ENCODE measurements around the gene CXCL1.
A peak's percentile ranks its signal among the peaks of the same experiment; 100 is the strongest.

CXCL1 gene

GRCh38 chr4:73852771-73853170, 16.4 kb upstream of the CXCL1 start:
- no peak for DNase-seq

- DNase-seq: no peak
These were observed 15.9 kb upstream of the CXCL1 start, which contains the start of gene PF4V1 for GRCh38 chr4:73853246-73853704. Gene PF4V1 (plus strand): TSS chr4:73853296. CDS start chr4:73853363, 67 bp downstream.

- DNase-seq: no peak
These were observed 15.3 kb upstream of the CXCL1 start for GRCh38 chr4:73853718-73854473.

GRCh38 chr4:73855406-73855805, 13.8 kb upstream of the CXCL1 start:
- DNase-seq: no peak

GRCh38 chr4:73856518-73856917, 12.7 kb upstream of the CXCL1 start:
- no peak for DNase-seq

GRCh38 chr4:73859614-73860088, 9.5 kb upstream of the CXCL1 start:
- DNase-seq: no peak

GRCh38 chr4:73860181-73860580, 9.0 kb upstream of the CXCL1 start:
- no peak for DNase-seq

GRCh38 chr4:73860917-73861316, 8.3 kb upstream of the CXCL1 start:
- no peak for DNase-seq

- DNase-seq: no peak
These were observed 6.9 kb upstream of the CXCL1 start for GRCh38 chr4:73862322-73862721.

GRCh38 chr4:73864365-73864764, 4.8 kb upstream of the CXCL1 start:
- DNase-seq: peak in 1 of 5 experiments; percentile 5

GRCh38 chr4:73864961-73865360, 4.2 kb upstream of the CXCL1 start:
- no peak for DNase-seq

- no peak for DNase-seq
These were observed 3.6 kb upstream of the CXCL1 start for GRCh38 chr4:73865431-73866096.

GRCh38 chr4:73866246-73866645, 2.9 kb upstream of the CXCL1 start:
- DNase-seq: no peak

GRCh38 chr4:73867783-73868182, 1.4 kb upstream of the CXCL1 start:
- DNase-seq: peak in 1 of 5 experiments; percentile 24

- DNase-seq: no peak
These were observed 725 bp upstream of the CXCL1 start for GRCh38 chr4:73868206-73869129.

- no peak for DNase-seq
These were observed 1.1 kb downstream of the CXCL1 start for GRCh38 chr4:73870260-73870659.

- DNase-seq: no peak
These were observed 1.6 kb downstream of the CXCL1 start for GRCh38 chr4:73870768-73871167.

GRCh38 chr4:73871511-73872310, 2.5 kb downstream of the CXCL1 start:
- DNase-seq: no peak

GRCh38 chr4:73872316-73873108, 3.3 kb downstream of the CXCL1 start:
- no peak for DNase-seq

- DNase-seq: no peak
These were observed 5.2 kb downstream of the CXCL1 start for GRCh38 chr4:73874386-73874785.

- DNase-seq: no peak
These were observed 6.2 kb downstream of the CXCL1 start for GRCh38 chr4:73875401-73875800.

Data from T-helper 2 cell (primary cell).